GM13977 (cell line): ENCODE data around the gene WSB1.

Experiments
- DNase-seq: peaks from one replicate; pipeline ENCODE4 v3.0.0; 2012; ENCODE audit warnings: low spot score
- in situ Hi-C: fragments of 300-500 bp; cut with MboI; formaldehyde crosslinking; loops from one replicate; pipeline ENCODE4 v1.12.0; 2022; ENCODE audit warnings: low sequenced_read_pairs, low pct_unique_long_range_greater_than_20kb, mixed read lengths, inconsistent platforms; ENCODE audit not compliant: unreplicated experiment
- TF ChIP-seq, protein P1 (sequence below): IDR thresholded peaks from 2 replicates; pipeline ENCODE4 v1.5.1; 2012; ENCODE audit warnings: mild to moderate bottlenecking, control low read depth; ENCODE audit not compliant: insufficient read depth; ENCODE audit errors: extremely low read depth, missing control alignments

The WSB1 gene

DNA sequence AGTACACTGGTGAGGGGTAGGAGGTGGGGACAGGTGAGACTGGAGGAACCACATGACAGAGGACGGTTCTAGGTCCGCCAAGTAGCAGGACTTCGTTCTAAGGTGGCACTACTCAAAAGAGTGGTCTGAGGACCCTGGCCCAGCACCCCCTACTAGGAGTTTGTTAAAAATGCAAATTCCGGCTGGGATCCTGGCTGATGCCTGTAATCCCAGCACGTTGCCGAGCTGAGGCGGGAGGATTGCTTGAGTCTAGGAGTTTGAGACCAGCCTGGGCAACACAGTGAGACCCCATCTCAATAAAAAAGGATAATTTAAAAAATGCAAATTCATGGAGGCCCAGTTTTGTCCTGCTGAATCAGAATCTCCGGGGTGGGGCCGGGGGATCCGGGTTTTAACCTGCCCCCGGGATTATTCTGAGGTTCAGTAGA is 59.1 kb downstream of the WSB1 start:
- no peak for DNase-seq
- in situ Hi-C loops, result loop anchor here (10.0 kb wide), 1 partner anchor 242 kb away; no protein-coding TSS in a partner anchor
- TF ChIP-seq, protein P1, sequence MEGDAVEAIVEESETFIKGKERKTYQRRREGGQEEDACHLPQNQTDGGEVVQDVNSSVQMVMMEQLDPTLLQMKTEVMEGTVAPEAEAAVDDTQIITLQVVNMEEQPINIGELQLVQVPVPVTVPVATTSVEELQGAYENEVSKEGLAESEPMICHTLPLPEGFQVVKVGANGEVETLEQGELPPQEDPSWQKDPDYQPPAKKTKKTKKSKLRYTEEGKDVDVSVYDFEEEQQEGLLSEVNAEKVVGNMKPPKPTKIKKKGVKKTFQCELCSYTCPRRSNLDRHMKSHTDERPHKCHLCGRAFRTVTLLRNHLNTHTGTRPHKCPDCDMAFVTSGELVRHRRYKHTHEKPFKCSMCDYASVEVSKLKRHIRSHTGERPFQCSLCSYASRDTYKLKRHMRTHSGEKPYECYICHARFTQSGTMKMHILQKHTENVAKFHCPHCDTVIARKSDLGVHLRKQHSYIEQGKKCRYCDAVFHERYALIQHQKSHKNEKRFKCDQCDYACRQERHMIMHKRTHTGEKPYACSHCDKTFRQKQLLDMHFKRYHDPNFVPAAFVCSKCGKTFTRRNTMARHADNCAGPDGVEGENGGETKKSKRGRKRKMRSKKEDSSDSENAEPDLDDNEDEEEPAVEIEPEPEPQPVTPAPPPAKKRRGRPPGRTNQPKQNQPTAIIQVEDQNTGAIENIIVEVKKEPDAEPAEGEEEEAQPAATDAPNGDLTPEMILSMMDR, result no peak

DNA sequence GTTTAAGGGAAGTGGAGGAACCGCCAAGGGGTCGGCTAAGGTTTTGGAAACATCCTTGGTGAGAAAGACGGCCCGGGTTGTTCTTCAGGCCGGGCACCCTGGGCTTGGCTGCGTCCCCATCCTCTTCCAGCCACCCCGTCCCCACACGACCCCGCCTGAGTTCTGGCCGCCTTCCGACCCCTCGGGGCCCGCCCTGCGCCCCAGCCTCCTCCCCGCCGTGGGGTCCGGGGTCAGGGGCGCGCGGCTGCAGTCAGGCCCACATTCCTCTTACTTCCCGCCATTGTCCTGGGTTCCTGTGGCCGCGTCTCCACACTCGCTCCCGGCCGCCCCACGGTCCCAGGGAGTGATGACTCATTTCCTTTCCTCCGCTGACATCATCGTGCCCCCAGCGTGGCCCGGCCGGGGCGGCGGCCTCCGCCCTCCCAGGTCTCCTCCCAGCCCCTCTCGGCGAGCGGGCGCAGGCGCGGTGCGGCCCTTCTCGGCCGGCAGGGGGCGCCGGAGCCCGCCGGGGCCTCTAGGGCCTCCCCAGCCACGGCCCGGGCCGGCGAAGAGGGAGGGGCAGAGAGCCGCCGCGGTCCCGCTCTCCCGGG is 59.6 kb downstream of the WSB1 start:
- in situ Hi-C loops, result loop anchor here (10.0 kb wide), 1 partner anchor 241 kb away; no protein-coding TSS in a partner anchor
- TF ChIP-seq, protein P1, result peak; percentile 97
- peak; percentile 97 for DNase-seq

DNA sequence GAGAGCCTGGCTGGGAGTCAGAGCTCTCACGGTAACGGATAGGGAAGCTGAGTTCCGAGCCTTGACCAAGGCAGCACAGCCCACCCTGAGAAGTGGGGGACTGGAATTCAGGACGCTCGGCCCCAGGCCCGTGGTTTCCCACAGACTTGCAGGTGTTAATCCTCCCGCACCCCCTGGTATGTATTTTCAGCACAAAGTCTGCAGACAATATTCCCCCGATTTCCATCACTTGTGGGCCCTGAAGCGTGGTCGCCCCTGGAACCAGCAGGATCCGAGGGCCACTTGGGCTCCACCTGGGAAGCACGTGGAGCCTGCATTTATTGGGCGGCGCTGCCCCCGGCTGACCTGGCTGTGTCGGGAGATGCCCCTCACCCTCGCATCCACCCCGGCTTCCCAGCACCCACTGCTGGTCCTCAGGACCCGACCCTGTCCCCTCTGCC is 60.2 kb downstream of the WSB1 start:
- TF ChIP-seq, protein P1, result no peak
- in situ Hi-C loops, result loop anchor here (10.0 kb wide), 1 partner anchor 241 kb away; no protein-coding TSS in a partner anchor
- DNase-seq, result peak; percentile 36

DNA sequence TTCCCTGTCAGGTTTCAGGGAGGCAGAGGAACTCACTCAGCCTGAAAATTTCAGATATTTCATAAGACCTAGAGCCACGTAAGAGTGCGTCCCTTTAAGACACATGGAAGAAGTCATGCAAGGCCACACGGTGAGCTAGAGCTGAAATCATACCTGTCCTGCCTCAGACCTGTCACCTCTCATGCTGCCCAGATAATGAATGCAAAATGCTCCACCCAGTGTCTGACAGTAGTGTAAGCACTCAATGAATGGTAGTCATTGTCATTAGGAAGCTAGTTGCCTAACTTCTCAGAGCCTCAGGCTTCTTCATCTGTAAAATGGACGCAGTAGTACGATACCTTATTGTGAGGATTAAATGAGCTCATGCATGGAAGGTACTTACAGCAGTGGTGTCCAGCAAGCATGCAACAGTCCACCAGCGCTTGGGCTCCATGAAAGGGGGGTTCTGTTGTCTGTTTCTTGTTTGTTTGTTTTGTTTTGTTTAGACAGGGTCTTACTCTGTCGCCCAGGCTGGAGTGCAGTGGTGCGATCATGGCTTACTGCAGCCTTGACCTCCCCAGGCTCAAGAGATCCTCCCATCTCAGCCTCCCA is 60.7 kb downstream of the WSB1 start:
- in situ Hi-C loops, result loop anchor here (10.0 kb wide), 1 partner anchor 240 kb away; no protein-coding TSS in a partner anchor
- TF ChIP-seq, protein P1, result peak; percentile 36
- DNase-seq, result no peak

DNA sequence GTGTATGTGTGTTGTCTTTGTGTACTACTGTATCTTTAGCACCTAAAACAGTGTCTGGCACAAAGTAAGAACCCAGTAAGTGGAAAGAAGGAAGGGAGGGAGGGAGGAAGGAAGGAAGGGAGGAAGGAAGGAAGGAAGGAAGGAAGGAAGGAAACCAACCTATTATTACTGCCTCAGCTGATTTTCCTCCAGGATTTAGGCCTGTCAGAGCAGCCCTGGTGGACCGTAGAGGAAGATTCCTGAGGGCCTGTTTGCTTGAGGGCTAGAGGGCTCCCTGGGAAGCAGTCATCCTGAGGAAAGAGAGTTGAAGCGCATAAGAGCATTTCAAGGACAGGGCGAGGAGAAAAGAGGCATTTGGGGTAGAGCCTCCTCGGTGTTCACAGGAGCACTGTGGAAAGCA is 61.5 kb downstream of the WSB1 start:
- TF ChIP-seq, protein P1, result no peak
- in situ Hi-C loops, result loop anchor here (10.0 kb wide), 1 partner anchor 239 kb away; no protein-coding TSS in a partner anchor
- no peak for DNase-seq

DNA sequence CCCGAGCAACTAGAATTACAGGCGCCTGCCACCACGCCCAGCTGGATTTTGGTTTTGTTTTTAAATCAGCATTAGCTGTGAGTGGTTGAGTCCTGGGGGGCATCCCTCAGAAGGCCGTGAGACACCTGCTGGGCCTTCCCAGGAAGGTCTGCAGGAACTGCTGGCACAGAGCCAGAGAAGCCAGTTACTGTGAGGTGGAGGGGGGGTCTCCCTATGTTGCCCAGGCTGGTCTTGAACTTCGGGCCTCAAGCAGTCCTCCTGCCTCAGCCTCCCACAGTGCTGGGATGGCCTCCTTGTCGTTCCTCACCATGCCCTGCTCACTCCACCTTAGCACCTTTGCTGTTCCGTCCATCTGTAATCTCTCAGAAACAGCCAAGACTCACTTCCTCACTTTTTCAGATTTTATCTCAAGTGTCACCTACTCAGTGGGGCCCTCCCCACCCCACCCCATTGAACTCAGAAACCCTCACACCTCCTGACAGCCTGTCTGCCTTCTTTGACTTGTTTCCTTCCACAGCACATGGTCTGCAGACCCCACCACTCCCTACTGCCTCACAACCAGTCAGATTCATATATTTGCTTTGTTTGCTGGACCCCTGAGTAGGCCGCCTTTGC is 62.3 kb downstream of the WSB1 start:
- no peak for DNase-seq
- TF ChIP-seq, protein P1, result no peak
- in situ Hi-C loops, result loop anchor here (10.0 kb wide), 1 partner anchor 239 kb away; no protein-coding TSS in a partner anchor
